COLO668 (cell line): ENCODE measurements around the gene TUB.

Experiments
- DNase-seq: peaks from one replicate; lab custom pipeline; 2025; ENCODE audit not compliant: unreplicated experiment; lab: John Stamatoyannopoulos, UW

The TUB gene

DNA sequence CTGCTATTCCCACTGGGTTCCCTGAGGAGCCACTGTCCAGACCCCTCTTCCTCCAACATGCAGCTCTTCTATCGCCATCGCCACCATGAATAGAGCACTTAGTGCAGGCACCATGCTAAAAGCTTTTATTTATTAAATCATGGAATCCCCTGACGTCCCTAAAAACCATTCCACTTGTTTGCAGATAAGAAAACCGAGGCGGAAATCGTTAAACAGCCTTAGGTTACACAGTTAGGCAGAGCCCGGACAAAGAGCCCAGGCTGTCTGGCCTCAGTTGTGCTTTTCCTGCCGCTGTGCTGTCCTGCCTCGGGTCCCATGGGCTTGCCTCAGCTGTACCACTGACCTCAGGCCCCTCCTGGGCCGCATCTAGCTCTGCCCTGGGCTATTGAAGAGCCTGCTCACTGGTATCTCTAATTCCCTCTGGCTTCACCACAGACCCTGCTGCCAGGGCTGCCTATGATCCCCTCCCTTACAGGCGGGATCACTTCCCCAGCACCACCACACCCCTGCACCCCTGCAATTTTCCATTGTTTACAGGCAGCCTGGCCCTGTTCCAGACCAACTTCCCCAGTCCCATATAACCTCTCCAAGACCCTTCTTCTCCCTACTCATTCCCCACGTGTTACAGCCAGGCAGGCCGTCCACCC is 13.0 kb upstream of the TUB start:
- DNase-seq: no peak

GRCh38 chr11:8068605-8069221 is 12.3 kb upstream of the TUB start:
- no peak for DNase-seq

GRCh38 chr11:8069771-8070170 is 11.2 kb upstream of the TUB start:
- no peak for DNase-seq

- no peak for DNase-seq
Observed at GRCh38 chr11:8070417-8071115, 10.4 kb upstream of the TUB start.

DNA sequence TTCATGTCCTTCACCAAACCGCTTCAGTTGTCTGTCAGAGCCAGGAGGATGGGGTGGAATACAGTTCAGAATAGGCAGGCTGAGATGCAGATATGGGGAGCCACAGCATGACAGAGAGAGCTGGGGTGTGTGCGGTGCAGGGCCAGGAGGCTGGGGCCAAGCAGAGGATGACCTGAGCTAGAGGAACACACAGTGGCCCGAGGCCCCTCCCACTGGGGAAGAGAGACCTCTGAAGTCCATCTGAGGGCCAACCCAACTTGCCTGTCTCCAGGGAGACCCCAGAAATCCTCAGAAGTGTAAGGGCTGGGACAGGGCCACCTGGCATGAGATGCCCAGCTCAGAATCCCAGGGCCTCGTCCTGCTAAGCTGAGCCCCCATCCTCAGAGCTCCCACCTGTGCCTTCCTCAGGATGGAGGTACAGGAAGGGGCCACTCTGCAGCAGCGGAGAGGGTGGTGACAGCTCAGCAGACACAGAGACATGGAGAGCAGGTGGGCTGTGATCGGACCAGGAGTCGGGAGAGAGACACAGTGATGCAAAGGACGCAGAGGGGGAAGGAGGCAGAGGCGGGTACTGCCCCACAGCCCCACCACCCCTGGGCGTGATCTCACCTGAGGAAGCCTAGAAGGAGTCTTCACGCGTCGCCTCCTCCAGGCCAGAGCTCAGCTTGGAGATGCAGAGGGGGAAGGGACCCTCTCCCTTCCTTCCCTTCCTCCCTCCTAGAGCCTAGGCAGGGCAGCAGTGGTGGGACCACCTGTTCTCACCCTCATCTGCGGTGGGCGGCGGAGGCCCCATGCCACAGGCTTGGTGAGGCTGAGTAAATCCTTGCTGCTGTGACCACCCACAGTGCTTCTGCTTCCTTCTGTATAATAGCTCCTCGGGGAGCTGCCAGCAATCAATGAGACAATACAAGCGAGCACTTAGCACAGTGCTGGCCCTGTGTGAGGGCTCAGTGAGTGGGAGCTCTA is 9.1 kb upstream of the TUB start:
- DNase-seq: no peak

GRCh38 chr11:8075119-8075726 is 5.8 kb upstream of the TUB start:
- no peak for DNase-seq

DNA sequence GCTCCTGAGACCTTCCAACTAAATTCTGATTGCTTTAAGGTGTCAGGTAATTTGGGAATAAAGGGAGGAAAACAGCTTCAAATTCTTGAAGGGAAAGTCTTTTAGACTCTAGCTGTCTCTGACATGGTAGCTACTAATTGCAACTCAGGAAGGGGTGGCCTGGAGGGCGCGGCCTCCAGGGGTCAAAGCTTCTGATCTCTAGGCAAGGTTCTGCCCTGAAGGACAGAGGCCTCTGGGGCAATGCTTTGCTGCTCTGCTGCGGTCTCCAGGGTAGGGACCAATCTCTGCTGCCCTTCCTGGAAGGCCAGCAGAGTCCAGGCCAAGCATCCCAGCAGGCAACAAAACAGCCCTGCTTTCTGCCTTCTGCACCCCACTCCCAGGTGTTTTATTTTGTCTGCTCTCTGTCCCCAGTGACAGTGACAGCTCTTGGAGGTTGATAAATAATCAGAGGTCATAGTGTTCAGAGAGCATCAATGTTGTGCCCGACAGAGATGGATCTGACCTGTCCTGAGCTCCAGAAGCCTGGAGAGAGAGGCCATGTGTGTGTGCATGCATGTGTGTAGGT is 1.8 kb upstream of the TUB start:
- no peak for DNase-seq

GRCh38 chr11:8080069-8080670 is 841 bp upstream of the TUB start:
- DNase-seq: no peak

DNA sequence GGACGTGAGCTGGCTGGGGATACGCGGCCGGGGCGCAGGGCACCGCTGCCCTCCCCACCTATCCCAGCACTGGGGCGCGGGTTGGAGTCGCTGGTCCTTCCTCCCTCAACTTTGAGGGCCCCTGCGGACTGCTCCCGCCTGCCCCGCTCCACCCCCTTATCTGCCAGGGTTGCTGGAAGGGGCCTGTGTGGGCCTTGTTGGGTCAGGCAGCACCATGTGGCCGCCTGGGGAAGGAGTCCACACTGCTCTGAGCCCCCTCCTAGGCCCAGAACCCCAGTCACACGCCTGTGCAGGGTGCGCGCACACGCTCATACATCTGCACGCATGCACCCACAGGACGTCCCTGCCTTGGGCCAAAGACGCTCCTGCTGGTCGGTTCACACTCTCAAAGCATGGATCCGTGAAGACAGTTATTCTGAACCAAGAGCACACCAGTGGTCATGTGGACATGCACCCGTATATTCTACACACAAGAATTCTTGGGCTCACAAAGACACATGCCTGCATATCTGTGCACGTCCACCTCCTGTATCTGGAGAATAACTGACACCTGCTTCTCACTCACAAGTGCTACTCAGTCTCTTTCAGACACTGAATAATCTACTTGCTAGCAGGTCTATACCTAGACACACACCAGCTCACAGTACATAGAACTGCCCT is 710 bp downstream of the TUB start:
- DNase-seq: no peak

DNA sequence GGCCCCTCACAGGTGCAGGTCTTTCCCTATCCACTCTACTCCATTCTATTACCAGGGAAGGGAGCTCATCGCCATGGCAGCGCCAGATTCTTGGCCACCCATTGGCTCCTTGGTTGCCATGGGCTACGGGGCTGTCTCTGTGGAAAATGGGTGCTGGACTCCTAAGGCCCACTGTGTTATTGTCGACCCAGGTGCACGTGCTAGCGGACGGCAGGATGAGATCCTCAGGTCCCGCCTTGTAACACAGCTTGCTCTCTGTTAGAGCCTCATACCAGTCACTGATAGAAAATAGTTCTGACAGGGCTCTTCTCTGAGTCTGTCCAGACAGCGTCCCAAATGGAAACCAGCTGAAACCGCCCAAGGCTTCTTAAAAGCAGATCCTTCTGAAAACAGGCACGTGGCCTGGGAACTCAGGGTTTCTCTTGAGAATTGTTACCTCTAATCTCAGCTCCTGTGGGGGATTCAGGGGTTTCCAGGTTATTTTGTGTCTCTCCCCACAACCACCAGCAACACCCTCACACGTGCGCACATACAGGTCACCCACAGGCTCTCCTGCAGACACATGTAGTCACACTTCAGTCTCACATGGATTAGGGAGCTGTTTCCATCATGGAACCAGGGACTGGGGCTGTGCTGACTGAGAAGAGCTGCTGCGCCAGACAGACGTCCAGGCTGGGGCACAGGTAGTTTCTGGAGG is 1.5 kb downstream of the TUB start:
- no peak for DNase-seq

DNA sequence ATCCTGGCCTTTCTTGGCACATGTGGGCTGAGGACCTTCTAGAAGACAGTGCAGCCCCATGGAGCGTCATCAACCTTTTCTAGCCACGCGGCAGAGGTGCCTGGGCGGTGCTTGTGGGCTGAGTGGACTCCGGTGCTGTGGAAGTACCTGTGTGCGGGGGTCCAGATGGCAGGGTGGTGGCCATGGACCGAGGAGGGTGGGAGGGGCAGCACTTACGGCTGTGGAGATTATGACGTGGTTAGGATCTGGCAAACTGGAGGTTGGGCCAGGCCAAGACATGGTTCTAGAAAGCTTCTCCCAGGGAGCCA is 2.0 kb downstream of the TUB start:
- DNase-seq: no peak

DNA sequence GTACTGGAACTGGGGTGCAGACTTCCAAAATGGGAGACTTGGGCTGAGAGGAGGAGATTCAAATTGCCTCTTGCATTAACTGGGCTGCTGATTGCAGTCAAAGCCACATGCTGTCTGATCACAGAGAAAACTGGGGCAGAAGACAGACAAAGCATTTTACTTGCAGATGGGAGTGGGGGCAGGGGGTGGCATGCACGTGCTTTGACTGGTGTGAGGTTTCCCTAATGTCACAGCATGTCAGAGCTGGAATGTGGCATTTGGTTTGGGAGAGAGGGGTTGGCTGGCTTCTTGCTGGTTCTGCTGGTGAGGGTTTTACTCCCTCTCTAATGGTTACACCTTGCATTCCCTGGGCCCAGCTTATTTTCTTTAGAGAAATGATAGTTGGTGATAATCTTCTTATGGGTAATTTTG is 2.9 kb downstream of the TUB start:
- no peak for DNase-seq

GRCh38 chr11:8084352-8084751 is 3.3 kb downstream of the TUB start:
- DNase-seq: no peak

GRCh38 chr11:8085011-8085645 is 4.1 kb downstream of the TUB start:
- DNase-seq: no peak

GRCh38 chr11:8086001-8086479 is 5.0 kb downstream of the TUB start:
- DNase-seq: peak; percentile 18

DNA sequence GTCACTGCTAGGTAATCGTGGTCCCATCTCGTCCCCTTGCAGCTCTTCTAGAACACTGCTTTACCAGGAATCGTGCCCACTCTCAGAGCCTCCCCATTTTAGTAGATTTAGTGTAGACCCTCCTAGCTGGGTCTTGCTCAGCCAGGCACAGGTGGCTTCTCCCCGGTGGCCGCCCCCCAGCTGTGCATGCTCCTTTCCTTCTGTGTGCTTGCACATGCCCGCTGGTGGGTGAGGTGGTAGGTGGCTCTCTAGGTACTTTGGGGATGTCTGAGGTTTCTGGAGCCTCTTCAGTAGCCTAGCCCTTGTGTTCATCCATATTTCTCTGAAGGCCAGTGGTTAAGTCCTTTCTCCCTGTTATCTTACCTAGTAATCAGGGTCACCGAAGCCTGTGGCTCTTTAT is 5.6 kb downstream of the TUB start:
- DNase-seq: no peak

- DNase-seq: peak; percentile 11
Observed at GRCh38 chr11:8087185-8087584, 6.2 kb downstream of the TUB start.

DNA sequence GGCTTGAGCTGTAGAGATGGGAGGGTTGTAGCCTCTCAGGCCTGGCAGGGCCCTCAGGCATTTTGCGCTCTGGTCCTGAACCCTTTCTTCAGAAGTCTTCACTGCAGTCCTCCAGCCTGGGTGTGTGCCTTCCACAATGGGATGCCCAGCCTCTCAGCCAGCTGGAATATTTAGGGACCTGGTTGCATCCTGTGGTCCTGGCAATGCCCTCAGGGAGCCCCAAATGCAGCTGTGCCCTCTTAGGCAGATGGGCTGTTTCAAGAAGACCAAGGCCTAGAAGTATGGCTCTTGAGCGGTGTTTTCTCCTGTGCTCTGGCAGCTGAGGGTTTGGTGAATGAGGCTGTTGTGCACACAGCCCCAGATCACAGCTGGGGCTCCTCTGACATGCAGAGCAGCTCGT is 6.7 kb downstream of the TUB start:
- DNase-seq: no peak
